HepG2 (cell line): ENCODE measurements around the gene ST8SIA3. TPM values are rescaled to one million over a fixed set of nuclear protein-coding genes. Genes with fewer than 3 reads are reported as not detected.

ENCODE experiments used
- ATAC-seq: fragments of 200-7000 bp; cut with Tn5 transposase; 3 replicates; pipeline ENCODE4 v1.9.1; 2020; ENCODE audit warnings: mild to moderate bottlenecking, moderate library complexity
- BruUV-seq: library from RNA; stranded (reverse); fragments of 400-500 nt; replicated peaks from 2 replicates; lab custom pipeline; 2021; lab: Mats Ljungman, UMichigan
- CTCF ChIA-PET: fragments of 300-600 bp; formaldehyde crosslinking; extraction: SDS; loops from one replicate; lab custom pipeline; 2021; ENCODE audit warnings: low total read pairs, inconsistent platforms, low intra/inter-chr PET ratio; lab: Yijun Ruan, JAX
- POLR2A ChIA-PET: fragments of 350-600 bp; sonication (Branson Sonifier 250); formaldehyde crosslinking; loops from one replicate; lab custom pipeline; 2020; ENCODE audit warnings: antibody characterized with exemption, inconsistent platforms; lab: Yijun Ruan, JAX
- DNase-seq: peaks from one replicate; pipeline ENCODE4 v3.0.0-alpha.2; 2015; ENCODE audit warnings: low spot score
- FAIRE-seq: peaks from 3 replicates; lab custom pipeline; 2011; peaks lifted over from hg19 to GRCh38; lab: Jason Lieb, UNC
- H2AFZ ChIP-seq: one replicate; pipeline ENCODE4 v1.6.1; 2011; ENCODE audit warnings: low read length, inconsistent platforms
- H3K27ac ChIP-seq: fragments of 300-600 bp; 3 replicates; pipeline ENCODE4 v1.8.0; 2011; ENCODE audit warnings: mixed run types, mild to moderate bottlenecking, mixed read lengths, low read length, inconsistent platforms; ENCODE audit not compliant: insufficient read depth; ENCODE audit errors: extremely low read length
- H3K27me3 ChIP-seq, 2 experiments: fragments of 200-600 bp in 1 of 2; 2 replicates in 1 of 2; 3 replicates in 1 of 2; pipeline versions ENCODE4 v1.6.0 to v1.8.0; 2011; ENCODE audit warnings: low read length in 2 of 2, mild to moderate bottlenecking in 2 of 2, moderate library complexity in 2 of 2, inconsistent platforms in 1 of 2; ENCODE audit not compliant: insufficient read depth in 2 of 2, control insufficient read depth in 1 of 2
- H3K36me3 ChIP-seq, 2 experiments: fragments of 200-600 bp in 1 of 2; replicated peaks in 1 of 2; 2 replicates in 1 of 2; 3 replicates in 1 of 2; pipeline versions ENCODE4 v1.5.1 to v1.8.0; 2011; ENCODE audit warnings: low read length in 2 of 2, inconsistent platforms in 1 of 2; ENCODE audit not compliant: insufficient read depth in 2 of 2, control insufficient read depth in 1 of 2
- H3K4me1 ChIP-seq: 2 replicates; pipeline ENCODE4 v1.5.1; 2012; ENCODE audit warnings: low read length, inconsistent platforms; ENCODE audit not compliant: insufficient read depth
- H3K4me2 ChIP-seq: 2 replicates; pipeline ENCODE4 v1.6.0; 2011; ENCODE audit warnings: low read depth, low read length, inconsistent platforms
- H3K4me3 ChIP-seq, 3 experiments: fragments of 200-600 bp in 1 of 3; sonication (generic), shearing (Covaris generic) in 1 of 3; replicated peaks in 1 of 3; 2 replicates each; pipeline ENCODE4 v1.5.1; 2011 to 2016; ENCODE audit warnings: low read length in 3 of 3, inconsistent platforms in 2 of 3, low read depth in 2 of 3, mild to moderate bottlenecking in 2 of 3, control low read depth in 1 of 3, mixed read lengths in 1 of 3; ENCODE audit not compliant: insufficient read depth in 1 of 3
- H3K79me2 ChIP-seq: one replicate; pipeline ENCODE4 v1.6.1; 2011; ENCODE audit warnings: low read length, inconsistent platforms; ENCODE audit not compliant: insufficient read depth
- H3K9ac ChIP-seq: 2 replicates; pipeline ENCODE4 v1.6.0; 2011; ENCODE audit warnings: mild to moderate bottlenecking, low read depth, low read length, inconsistent platforms; ENCODE audit not compliant: insufficient read depth
- H3K9me3 ChIP-seq: 2 replicates; pipeline ENCODE4 v1.5.1; 2012; ENCODE audit warnings: mild to moderate bottlenecking, low read length
- H4K20me1 ChIP-seq: 2 replicates; pipeline ENCODE4 v1.6.0; 2011; ENCODE audit warnings: inconsistent platforms, mild to moderate bottlenecking, low read length, moderate library complexity; ENCODE audit not compliant: insufficient read depth
- ARID4A ChIP-seq: sonication (generic); formaldehyde crosslinking; IDR thresholded peaks from 2 replicates; pipeline ENCODE4 v1.5.0; 2020; ENCODE audit warnings: mild to moderate bottlenecking, missing genetic modification reagents, borderline replicate concordance
- ARNT2 ChIP-seq: sonication (generic); formaldehyde crosslinking; IDR thresholded peaks from 2 replicates; pipeline ENCODE4 v1.8.0; 2022; ENCODE audit warnings: mild to moderate bottlenecking, low read depth, missing genetic modification reagents, moderate library complexity
- ATF7-NPFF ChIP-seq: sonication (generic); formaldehyde crosslinking; IDR thresholded peaks from 2 replicates; pipeline ENCODE4 v1.8.1; 2023; ENCODE audit warnings: mild to moderate bottlenecking, low read depth, missing genetic modification reagents, moderate library complexity
- DDIT3 ChIP-seq: sonication (generic); formaldehyde crosslinking; IDR thresholded peaks from 2 replicates; pipeline ENCODE4 v1.4.0; 2020; ENCODE audit warnings: mild to moderate bottlenecking, missing genetic modification reagents
- ELF3 ChIP-seq: IDR thresholded peaks from 2 replicates; pipeline ENCODE4 v1.6.1; 2016; ENCODE audit warnings: missing genetic modification reagents, missing compliant biosample characterization
- MAFK ChIP-seq, 2 experiments: IDR thresholded peaks in 1 of 2; conservative IDR thresholded peaks in 1 of 2; 2 replicates each; pipeline ENCODE4 v1.6.1; 2011; ENCODE audit warnings: improper control_type of control experiment in 2 of 2, low read length in 2 of 2
- MIER2 ChIP-seq: IDR thresholded peaks from 2 replicates; pipeline ENCODE4 v1.6.1; 2016; ENCODE audit warnings: missing biosample characterization, missing genetic modification reagents
- SIX4 ChIP-seq: sonication (generic); formaldehyde crosslinking; IDR thresholded peaks from 2 replicates; pipeline ENCODE4 v1.4.0; 2020; ENCODE audit warnings: missing genetic modification reagents
- ZNF746 ChIP-seq: sonication (generic); formaldehyde crosslinking; IDR thresholded peaks from 2 replicates; pipeline ENCODE4 v1.8.0; 2022; ENCODE audit warnings: mild to moderate bottlenecking, missing genetic modification reagents
- ZNF747 ChIP-seq: sonication (generic); formaldehyde crosslinking; IDR thresholded peaks from 2 replicates; pipeline ENCODE4 v1.8.1; 2023; ENCODE audit warnings: missing genetic modification reagents, mild to moderate bottlenecking, borderline replicate concordance
- WGBS: methylation state at CpG from one replicate; pipeline ENCODE4 v1.1.6; 2017; ENCODE audit warnings: low lambda C conversion rate; 5-methylcytosine and 5-hydroxymethylcytosine counted together
- in situ Hi-C: cut with HindIII; loops from 2 replicates; pipeline ENCODE4 v1.10.0; 2017; ENCODE audit warnings: low pct_unique_long_range_greater_than_20kb; ENCODE audit not compliant: extremely low pct_ligation_motif_present
- intact Hi-C: fragments of 100-400 bp; cut with micrococcal nuclease; formaldehyde crosslinking; loops from one replicate; pipeline ENCODE4 v1.10.0; 2022; ENCODE audit not compliant: unreplicated experiment
- polyA plus RNA-seq, 8 experiments: library from polyadenylated mRNA; depleted of rRNA in 3 of 8; stranded (reverse) in 7 of 8; unstranded in 1 of 8; fragments of >200 nt; fragmentation: Illumina TruSeq in 4 of 8; extraction: Trizol in 4 of 8; gene quantifications; 2 replicates each; pipeline versions ENCODE4 v1.2.1 to v1.2.3, GENCODE V29; 2011 to 2016; ENCODE audit warnings: low read depth in 4 of 8, missing spikeins in 1 of 8, mixed read lengths in 1 of 8; ENCODE audit not compliant: insufficient read depth in 1 of 8
- total RNA-seq, 5 experiments: library from RNA; depleted of rRNA; stranded (reverse); fragments of >200 nt; fragmentation: Illumina TruSeq; extraction: Trizol; gene quantifications; 2 replicates each; pipeline ENCODE4 v1.2.3, GENCODE V29; 2016; ENCODE audit warnings: low read depth in 1 of 5

Gene ST8SIA3
- total and polyA plus RNA-seq, 2 of the 13 experiments (the other 11 are each of a cell fraction or from before 2014, with no cell fraction given): not detected

GRCh38 chr18:57366528-57367081 lies 14.2 kb downstream of the ST8SIA3 start:
- H3K4me1 ChIP-seq: no peaks in the 10 kb centered on the region
- BruUV-seq: no TSS peak
- H3K9ac ChIP-seq: no peak overlapping the region
- intact Hi-C loops (no loop called here), in situ Hi-C loops (no loop called here)
- no peaks in the 10 kb centered on the region for H3K79me2 ChIP-seq
- DNase-seq: no peak
- ChIA-PET CTCF (no interaction called here), POLR2A (no interaction called here)
- no peak overlapping the region for H2AFZ ChIP-seq
- no peak for ATAC-seq
- no peak overlapping the region for H3K27ac ChIP-seq
- no peak overlapping the region for H3K4me3 ChIP-seq
- no peak overlapping the region for H3K4me2 ChIP-seq
- no peaks in the 10 kb centered on the region for H3K36me3 ChIP-seq
- H3K27me3 ChIP-seq: peaks cover 0 to 7% of the 10 kb centered on the region in 2 experiments; a peak in 1 of 5 replicates
- H3K9me3 ChIP-seq: no peaks in the 10 kb centered on the region
- WGBS: 10% methylated on average over 2 of the region's 2 CpGs
- no peaks in the 10 kb centered on the region for H4K20me1 ChIP-seq
- TF ChIP-seq MAFK (conservative IDR thresholded peaks at IDR 0.05 in 1 of 2, IDR thresholded peaks at IDR 0.05 in 1 of 2; ENCODE audit: low read length in 2 of 2) (0 out of 4 replicates have a peak, but pooled peaks of 1 of the 2 experiments have one; percentile 9), ZNF746 (no peak), SIX4 (no peak)
- no peak for FAIRE-seq

DNA sequence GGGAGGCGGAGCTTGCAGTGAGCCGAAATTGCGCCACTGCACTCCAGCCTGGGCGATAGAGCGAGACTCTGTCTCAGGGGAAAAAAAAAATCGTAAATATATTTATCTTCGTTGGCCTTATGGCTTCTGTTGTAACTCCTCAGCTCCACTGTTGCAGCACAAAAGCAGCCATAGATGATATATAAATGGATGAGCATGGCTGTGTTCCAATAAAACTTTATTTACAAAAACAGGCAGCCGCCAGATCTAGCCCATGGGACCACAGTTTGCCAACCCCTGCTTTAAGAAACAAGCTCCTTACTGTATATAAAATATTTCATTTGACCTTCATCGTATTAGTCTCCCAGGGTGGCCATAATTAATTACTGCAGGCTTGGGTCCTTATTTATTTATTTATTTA lies 20.1 kb downstream of the ST8SIA3 start:
- no peaks in the 10 kb centered on the region for H3K4me1 ChIP-seq
- H3K9ac ChIP-seq: no peak overlapping the region
- no peak for FAIRE-seq
- H3K79me2 ChIP-seq: no peaks in the 10 kb centered on the region
- DNase-seq: no peak
- TF ChIP-seq ATF7-NPFF (CRISPR knock-in tag) (no peak), MIER2 (CRISPR knock-in tag) (no peak), ZNF747 (CRISPR knock-in tag) (no peak), ARID4A (no peak), ELF3 (CRISPR knock-in tag) (no peak), DDIT3 (no peak), ARNT2 (CRISPR knock-in tag) (no peak)
- no peaks in the 10 kb centered on the region for H3K9me3 ChIP-seq
- H3K27me3 ChIP-seq: peaks cover 0 to 6% of the 10 kb centered on the region in 2 experiments; a peak in 1 of 5 replicates
- in situ Hi-C loops: no loop called here
- H3K4me3 ChIP-seq: no peak overlapping the region
- intact Hi-C loops: no loop called here
- no peaks in the 10 kb centered on the region for H3K36me3 ChIP-seq
- WGBS: 45% methylated on average over 9 of the region's 9 CpGs
- H2AFZ ChIP-seq: no peak overlapping the region
- no peak overlapping the region for H3K4me2 ChIP-seq
- H3K27ac ChIP-seq: no peak overlapping the region
- BruUV-seq: no TSS peak
- ChIA-PET POLR2A (no interaction called here), CTCF (no interaction called here)
- no peaks in the 10 kb centered on the region for H4K20me1 ChIP-seq
- no peak for ATAC-seq
